Heart left ventricle (tissue), 16 donors: Measurements from ENCODE around the gene KLHL2. TPM values are rescaled to one million over a fixed set of nuclear protein-coding genes. Genes with fewer than 3 reads are reported as not detected.
A peak's percentile ranks its signal among the peaks of the same experiment; 100 is the strongest.
"Not testable (repeated sequence)": the region's sequence is repeated elsewhere in the genome, so short reads cannot be mapped to it uniquely, and the experiment has no call there.

Experiments
- ATAC-seq, 4 donors: fragments of 200-7000 bp; cut with Tn5 transposase; one replicate each; pipeline ENCODE4 v1.9.1; 2020 to 2022; ENCODE audit warnings: moderate library complexity in 4 of 4, mild to moderate bottlenecking in 3 of 4, moderate number of reproducible peaks in 1 of 4
- DNase-seq, 5 donors: peaks; one replicate each; pipeline ENCODE4 v3.0.0-alpha.2; 2020
- H3K27ac ChIP-seq, 12 donors: fragments of 200-600 bp; sonication (generic) in 4 of 12; one replicate each; pipeline versions ENCODE4 v1.5.0 to v1.8.0; 2016 to 2022; ENCODE audit warnings: mild to moderate bottlenecking in 2 of 12
- H3K27me3 ChIP-seq, 9 donors: fragments of 200-600 bp; sonication (generic) in 2 of 9; one replicate each; pipeline versions ENCODE4 v1.5.1 to v1.8.0; 2016 to 2022; ENCODE audit warnings: mild to moderate bottlenecking in 3 of 9
- H3K36me3 ChIP-seq, 9 donors: fragments of 200-600 bp; sonication (generic) in 2 of 9; one replicate each; pipeline versions ENCODE4 v1.5.0 to v1.8.0; 2018 to 2022; ENCODE audit warnings: mild to moderate bottlenecking in 2 of 9
- H3K4me1 ChIP-seq, 12 donors: fragments of 200-600 bp; sonication (generic) in 4 of 12; one replicate each; pipeline versions ENCODE4 v1.5.0 to v1.8.0; 2016 to 2022; ENCODE audit warnings: mild to moderate bottlenecking in 3 of 12
- H3K4me3 ChIP-seq, 12 donors: fragments of 200-600 bp; sonication (generic) in 4 of 12; one replicate each; pipeline versions ENCODE4 v1.5.0 to v1.8.0; 2017 to 2022; ENCODE audit warnings: mild to moderate bottlenecking in 9 of 12, moderate library complexity in 4 of 12
- H3K9me3 ChIP-seq, 12 donors: fragments of 200-600 bp; sonication (generic) in 4 of 12; one replicate each; pipeline versions ENCODE4 v1.5.0 to v1.8.0; 2016 to 2022; ENCODE audit warnings: mild to moderate bottlenecking in 1 of 12
- POLR2A ChIP-seq, 2 donors: fragments of 450-650 bp; IDR thresholded peaks; one replicate each; pipeline ENCODE4 v1.6.1; 2017; ENCODE audit warnings: antibody characterized with exemption in 2 of 2, mild to moderate bottlenecking in 2 of 2, moderate library complexity in 2 of 2
- WGBS, 4 donors: extraction: QIAGEN DNeasy Blood & Tissue Kit in 2 of 4; methylation state at CpG; one replicate each; pipeline versions ENCODE4 v1.1.5 to v1.1.7; 2013 to 2018; 5-methylcytosine and 5-hydroxymethylcytosine counted together
- intact Hi-C, 10 donors: fragments of 100-400 bp; cut with DNase I; formaldehyde crosslinking; loops; one replicate each; pipeline versions ENCODE4 v1.11.1 to v1.14.2; 2022
- polyA plus RNA-seq, 2 donors: library from polyadenylated mRNA; stranded (reverse); fragments of 200-250 nt; gene quantifications; one replicate each; pipeline ENCODE4 v1.2.3, GENCODE V29; 2013
- total RNA-seq, 9 donors: library from RNA; depleted of rRNA in 2 of 9; stranded (reverse); fragments of >200 nt in 2 of 9; fragmentation: NEBNext Ultra II Directional in 3 of 9; extraction: Animal tissue kit (Norgen Biotek cat#: 25700) in 3 of 9; gene quantifications; one replicate each; pipeline versions ENCODE4 v1.1.0 to v1.2.4, GENCODE V29; 2016 to 2023
- TF ChIP-seq, protein P1 (sequence below), 12 donors: fragments of 200-600 bp; sonication (generic) in 4 of 12; IDR thresholded peaks; one replicate each; pipeline versions ENCODE4 v1.5.0 to v1.8.0; 2018 to 2022; ENCODE audit warnings: antibody characterized with exemption in 12 of 12, mild to moderate bottlenecking in 5 of 12
- donor health status: ischemic (EF 13 %, LVEDD 7.1; RV severe dilation, severe dysfunction).
- donor health status: healthy with polysubstance abuse.
- donor health status: DM: no; HTN: yes; CAD: no.
- donor health status: DM: no; HTN: no; CAD: no.
- donor health status: ischemic (EF 25% LVEDD 6.9; RV normal size, moderate dysfunction).
- donor health status: ischemic (EF 25% LVEDD 5.7; RV mildly dilated, moderate dysfunction).
- donor health status: healthy.
- donor health status: DM: yes; HTN: yes; CAD: no.
- donor health status: ischemic (EF 35%, LVEDD 5.7; RV mildly dilated, moderate dysfunction).
- donor health status: nonischemic (EF 11% LVEDD 7.7; RV severe dilation, severe dysfunction).
- donor health status: DM: yes; HTN: yes; CAD: no.
- donor health status: PGD.
- donor health status: ischemic (EF 29% LVEDD 5.4; RV normal size, mild dysfunction).
- donor health status: nonischemic (EF 23%, LVEDD 6.1; RV moderate dilation, normal function).

Gene KLHL2
- total and polyA plus RNA-seq, 11 donors, result 4.0 to 18.6 (median 10.8) TPM

DNA sequence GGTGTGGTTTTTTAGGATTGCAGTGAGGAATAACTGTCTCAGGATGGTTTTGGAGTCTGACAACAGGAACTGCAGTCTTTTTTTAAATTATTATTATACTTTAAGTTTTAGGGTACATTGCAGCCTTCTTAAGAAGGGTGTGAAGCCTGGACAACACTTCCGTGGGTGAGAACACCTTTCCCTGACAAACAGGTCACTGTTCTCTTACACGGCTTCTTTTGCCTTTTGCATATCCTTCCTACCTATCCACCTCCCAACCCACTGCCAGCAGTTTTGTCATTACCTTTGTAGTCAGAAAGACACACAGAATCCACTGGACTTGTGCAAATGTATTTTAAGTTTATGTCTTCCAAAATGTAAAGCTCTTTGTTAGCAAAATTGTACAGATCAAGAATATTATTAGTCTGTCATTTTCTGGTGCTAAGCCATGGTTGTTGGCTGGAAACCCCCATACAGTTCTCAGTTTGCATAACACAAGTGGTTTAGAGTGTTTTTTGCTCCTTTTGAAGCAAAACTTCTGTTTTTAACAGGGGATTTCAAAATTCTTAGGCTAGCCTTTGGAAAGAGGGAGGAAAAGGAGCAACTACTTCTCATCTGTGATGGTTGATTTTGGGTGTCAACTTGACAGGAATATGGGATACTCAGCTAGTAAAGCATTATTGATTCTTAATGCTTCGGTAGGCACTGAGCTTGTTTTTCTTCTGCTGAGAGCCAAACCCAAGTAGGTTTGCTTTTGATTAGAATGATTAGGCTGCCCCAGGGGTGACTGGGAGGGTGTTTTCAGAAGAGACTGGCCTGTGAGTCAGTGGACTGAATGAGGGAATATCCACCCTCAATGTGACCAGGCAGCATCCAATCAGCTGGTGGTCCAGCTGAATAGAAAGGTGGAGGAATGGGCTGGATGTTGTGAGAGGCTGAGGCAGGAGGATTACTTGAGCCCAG, 29.4 kb upstream of the KLHL2 start:
- no peak for DNase-seq
- H3K27me3 ChIP-seq, result no peaks in the 10 kb centered on the region
- H3K4me1 ChIP-seq, result no peaks in the 10 kb centered on the region
- H3K4me3 ChIP-seq, result no peak overlapping the region
- intact Hi-C loops, result no loop called here
- no peak for ATAC-seq
- H3K9me3 ChIP-seq, result peaks cover 0 to 9% (median 0%) of the 10 kb centered on the region in 12 donors
- WGBS, 4 donors, result 41 to 71% (median 67%) methylated on average over 3 of the region's 3 CpGs
- no peak overlapping the region for H3K27ac ChIP-seq
- TF ChIP-seq, protein P1, sequence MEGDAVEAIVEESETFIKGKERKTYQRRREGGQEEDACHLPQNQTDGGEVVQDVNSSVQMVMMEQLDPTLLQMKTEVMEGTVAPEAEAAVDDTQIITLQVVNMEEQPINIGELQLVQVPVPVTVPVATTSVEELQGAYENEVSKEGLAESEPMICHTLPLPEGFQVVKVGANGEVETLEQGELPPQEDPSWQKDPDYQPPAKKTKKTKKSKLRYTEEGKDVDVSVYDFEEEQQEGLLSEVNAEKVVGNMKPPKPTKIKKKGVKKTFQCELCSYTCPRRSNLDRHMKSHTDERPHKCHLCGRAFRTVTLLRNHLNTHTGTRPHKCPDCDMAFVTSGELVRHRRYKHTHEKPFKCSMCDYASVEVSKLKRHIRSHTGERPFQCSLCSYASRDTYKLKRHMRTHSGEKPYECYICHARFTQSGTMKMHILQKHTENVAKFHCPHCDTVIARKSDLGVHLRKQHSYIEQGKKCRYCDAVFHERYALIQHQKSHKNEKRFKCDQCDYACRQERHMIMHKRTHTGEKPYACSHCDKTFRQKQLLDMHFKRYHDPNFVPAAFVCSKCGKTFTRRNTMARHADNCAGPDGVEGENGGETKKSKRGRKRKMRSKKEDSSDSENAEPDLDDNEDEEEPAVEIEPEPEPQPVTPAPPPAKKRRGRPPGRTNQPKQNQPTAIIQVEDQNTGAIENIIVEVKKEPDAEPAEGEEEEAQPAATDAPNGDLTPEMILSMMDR (IDR thresholded peaks at IDR 0.05), result no peak
- TF ChIP-seq POLR2A (IDR thresholded peaks at IDR 0.05), result no peak
- H3K36me3 ChIP-seq, result no peaks in the 10 kb centered on the region

DNA sequence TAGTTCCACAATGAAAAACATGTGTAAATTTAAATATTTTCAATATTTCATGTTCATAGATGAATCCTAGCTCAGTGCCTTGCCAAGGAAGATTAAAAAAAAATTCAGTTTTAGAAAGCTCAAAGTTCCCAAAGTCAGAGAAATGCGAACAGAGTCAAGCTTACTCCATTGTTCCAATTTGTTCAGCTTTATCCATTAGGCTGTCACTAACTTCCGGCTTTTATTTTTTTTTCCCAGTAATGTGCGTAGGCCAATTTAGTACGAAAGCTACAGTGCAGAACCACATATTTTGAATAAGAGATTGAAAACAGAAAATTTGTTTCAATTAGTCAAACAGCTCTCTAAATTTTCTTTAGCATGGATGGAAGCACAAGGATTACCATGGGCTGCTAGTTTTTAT, 23.1 kb upstream of the KLHL2 start:
- peak in 1 of 4 donors; percentile 26 for ATAC-seq
- 54 to 72% (median 66%) methylated on average over 4 of the region's 4 CpGs for WGBS, 4 donors
- no peaks in the 10 kb centered on the region for H3K4me1 ChIP-seq
- intact Hi-C loops, result no loop called here
- no peak for DNase-seq
- no peak overlapping the region for H3K4me3 ChIP-seq
- TF ChIP-seq, protein P1 (IDR thresholded peaks at IDR 0.05), result no peak
- H3K27me3 ChIP-seq, result no peaks in the 10 kb centered on the region
- H3K9me3 ChIP-seq, result no peaks in the 10 kb centered on the region
- no peak overlapping the region for H3K27ac ChIP-seq
- H3K36me3 ChIP-seq, result no peaks in the 10 kb centered on the region

DNA sequence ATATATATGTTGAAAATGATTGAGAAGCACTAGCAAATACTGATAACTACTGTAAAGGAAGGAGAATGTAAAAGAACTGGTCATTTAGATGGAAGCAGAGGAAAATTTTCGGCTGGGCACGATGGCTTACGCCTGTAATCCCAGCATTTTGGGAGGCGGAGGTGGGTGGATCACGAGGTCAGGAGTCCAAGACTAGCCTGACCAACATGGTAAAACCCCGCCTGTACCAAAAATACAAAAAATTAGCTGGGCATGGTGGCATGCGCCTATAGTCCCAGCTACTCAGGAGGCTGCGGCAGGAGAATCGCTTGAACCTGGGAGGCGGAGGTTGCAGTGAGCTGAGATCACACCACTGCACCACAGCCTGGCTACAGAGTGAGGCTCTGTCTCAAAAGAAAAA, 22.4 kb upstream of the KLHL2 start:
- intact Hi-C loops, ATAC-seq, H3K9me3 ChIP-seq, H3K27me3 ChIP-seq, DNase-seq, H3K27ac ChIP-seq, H3K4me3 ChIP-seq, H3K4me1 ChIP-seq, H3K36me3 ChIP-seq: not testable (repeated sequence)
- WGBS, 4 donors, result 91 to 96% (median 93%) methylated on average over 10 of the region's 10 CpGs

DNA sequence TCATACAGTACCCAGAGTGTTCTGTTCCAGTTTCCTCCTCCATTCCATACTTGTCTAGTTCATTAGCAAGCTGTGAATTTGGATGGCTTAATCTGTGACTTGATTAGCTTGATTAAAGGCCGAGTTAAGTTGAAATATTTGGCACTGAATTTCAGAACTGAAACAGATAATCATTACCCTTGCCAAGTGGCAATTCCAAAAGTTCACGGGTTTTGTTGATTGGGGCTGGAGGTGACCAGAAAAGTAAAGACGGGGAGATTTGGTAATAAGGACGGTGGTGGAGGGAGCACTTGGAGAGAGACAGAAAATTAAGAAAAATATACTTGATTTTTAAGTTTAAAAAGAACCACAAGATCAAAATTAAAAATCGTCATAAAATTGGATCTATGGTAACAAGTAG, 21.9 kb upstream of the KLHL2 start:
- DNase-seq (no peak), ATAC-seq (no peak)
- no peaks in the 10 kb centered on the region for H3K9me3 ChIP-seq
- no peaks in the 10 kb centered on the region for H3K36me3 ChIP-seq
- no peaks in the 10 kb centered on the region for H3K27me3 ChIP-seq
- H3K4me3 ChIP-seq, result no peak overlapping the region
- WGBS, 4 donors, result 76 to 82% (median 79%) methylated on average over 5 of the region's 5 CpGs
- H3K27ac ChIP-seq, result no peak overlapping the region
- intact Hi-C loops, result no loop called here
- no peaks in the 10 kb centered on the region for H3K4me1 ChIP-seq
- TF ChIP-seq POLR2A (IDR thresholded peaks at IDR 0.05), result no peak
- TF ChIP-seq, protein P1 (IDR thresholded peaks at IDR 0.05), result no peak
